DND-41 (cell line): Measurements from ENCODE around the gene SEC24D.

ENCODE experiments used
- ATAC-seq: fragments of 200-7000 bp; cut with Tn5 transposase; 3 replicates; pipeline ENCODE4 v1.9.1; 2021; ENCODE audit warnings: low read depth; ENCODE audit not compliant: insufficient read depth
- DNase-seq: peaks from one replicate; pipeline ENCODE4 v3.0.0-alpha.2; 2020
- H2AFZ ChIP-seq: 2 replicates; pipeline ENCODE4 v1.6.0; 2012; ENCODE audit warnings: low read depth, low read length
- H3K27ac ChIP-seq: 2 replicates; pipeline ENCODE4 v1.5.1; 2012; ENCODE audit warnings: low read length, inconsistent platforms
- H3K27me3 ChIP-seq: fragments of 200-600 bp; sonication (generic); 2 replicates; pipeline ENCODE4 v1.6.0; 2012; ENCODE audit warnings: low read length, mild to moderate bottlenecking, inconsistent platforms; ENCODE audit not compliant: insufficient read depth, poor library complexity
- H3K36me3 ChIP-seq: 2 replicates; pipeline ENCODE4 v1.5.1; 2012; ENCODE audit warnings: low read length, inconsistent platforms; ENCODE audit not compliant: insufficient read depth
- H3K4me1 ChIP-seq: 2 replicates; pipeline ENCODE4 v1.5.1; 2012; ENCODE audit warnings: mild to moderate bottlenecking, low read length; ENCODE audit not compliant: insufficient read depth
- H3K4me2 ChIP-seq: 2 replicates; pipeline ENCODE4 v1.6.0; 2012; ENCODE audit warnings: mild to moderate bottlenecking, moderate library complexity, low read length, inconsistent platforms; ENCODE audit not compliant: insufficient read depth
- H3K4me3 ChIP-seq, 2 experiments: fragments of 200-600 bp in 1 of 2; shearing (Covaris generic) in 1 of 2; 2 replicates each; pipeline ENCODE4 v1.5.1; 2012 to 2016; ENCODE audit warnings: inconsistent platforms in 2 of 2, low read length in 2 of 2, mild to moderate bottlenecking in 2 of 2, low read depth in 1 of 2, moderate library complexity in 1 of 2
- H3K79me2 ChIP-seq: 2 replicates; pipeline ENCODE4 v1.6.0; 2012; ENCODE audit warnings: low read length, inconsistent platforms; ENCODE audit not compliant: insufficient read depth
- H3K9ac ChIP-seq: 2 replicates; pipeline ENCODE4 v1.6.0; 2012; ENCODE audit warnings: low read depth, mild to moderate bottlenecking, inconsistent platforms, low read length, moderate library complexity
- H3K9me3 ChIP-seq: 2 replicates; pipeline ENCODE4 v1.5.1; 2012; ENCODE audit warnings: low read length, moderate library complexity, mild to moderate bottlenecking, inconsistent platforms; ENCODE audit not compliant: insufficient read depth, severe bottlenecking
- H4K20me1 ChIP-seq: 2 replicates; pipeline ENCODE4 v1.6.0; 2012; ENCODE audit warnings: low read length; ENCODE audit not compliant: insufficient read depth
- EZH2 ChIP-seq: IDR thresholded peaks from 3 replicates; pipeline ENCODE4 v1.6.1; 2012; ENCODE audit warnings: borderline replicate concordance, low read depth, mild to moderate bottlenecking, moderate library complexity, low read length, inconsistent platforms; ENCODE audit not compliant: severe bottlenecking
- TF ChIP-seq, protein P1 (sequence below): IDR thresholded peaks from 2 replicates; pipeline ENCODE4 v1.5.1; 2012; ENCODE audit warnings: borderline replicate concordance, low read length, moderate library complexity, mild to moderate bottlenecking; ENCODE audit not compliant: poor library complexity, severe bottlenecking; ENCODE audit errors: extremely low read depth

SEC24D gene

DNA sequence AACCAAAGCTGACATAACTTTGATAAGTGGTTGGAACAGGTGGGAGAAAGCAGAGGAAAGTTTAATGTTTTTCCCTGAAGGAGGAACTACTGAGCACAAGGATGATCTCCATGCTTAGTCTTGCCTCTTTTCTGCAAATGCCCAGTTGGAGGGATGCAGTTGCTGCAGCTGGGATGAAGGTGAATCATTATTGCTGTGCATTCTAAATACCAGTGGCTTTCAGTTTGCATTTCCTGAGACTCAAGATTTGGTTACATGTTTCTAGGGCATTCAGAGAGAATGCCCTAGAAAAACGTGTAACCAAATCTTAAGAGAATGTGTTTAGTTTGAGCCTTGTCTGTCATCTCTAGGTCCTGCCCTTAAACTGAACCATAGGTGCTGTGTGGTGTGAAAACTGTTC is 108.6 kb downstream of the SEC24D start:
- no peaks in the 10 kb centered on the region for H4K20me1 ChIP-seq
- DNase-seq = no peak
- no peak for ATAC-seq
- H3K4me3 ChIP-seq = no peak overlapping the region
- no peak overlapping the region for H3K27ac ChIP-seq
- no peaks in the 10 kb centered on the region for H3K4me1 ChIP-seq
- H3K9me3 ChIP-seq = no peaks in the 10 kb centered on the region
- no peaks in the 10 kb centered on the region for H3K79me2 ChIP-seq
- no peak for TF ChIP-seq EZH2
- TF ChIP-seq, protein P1, sequence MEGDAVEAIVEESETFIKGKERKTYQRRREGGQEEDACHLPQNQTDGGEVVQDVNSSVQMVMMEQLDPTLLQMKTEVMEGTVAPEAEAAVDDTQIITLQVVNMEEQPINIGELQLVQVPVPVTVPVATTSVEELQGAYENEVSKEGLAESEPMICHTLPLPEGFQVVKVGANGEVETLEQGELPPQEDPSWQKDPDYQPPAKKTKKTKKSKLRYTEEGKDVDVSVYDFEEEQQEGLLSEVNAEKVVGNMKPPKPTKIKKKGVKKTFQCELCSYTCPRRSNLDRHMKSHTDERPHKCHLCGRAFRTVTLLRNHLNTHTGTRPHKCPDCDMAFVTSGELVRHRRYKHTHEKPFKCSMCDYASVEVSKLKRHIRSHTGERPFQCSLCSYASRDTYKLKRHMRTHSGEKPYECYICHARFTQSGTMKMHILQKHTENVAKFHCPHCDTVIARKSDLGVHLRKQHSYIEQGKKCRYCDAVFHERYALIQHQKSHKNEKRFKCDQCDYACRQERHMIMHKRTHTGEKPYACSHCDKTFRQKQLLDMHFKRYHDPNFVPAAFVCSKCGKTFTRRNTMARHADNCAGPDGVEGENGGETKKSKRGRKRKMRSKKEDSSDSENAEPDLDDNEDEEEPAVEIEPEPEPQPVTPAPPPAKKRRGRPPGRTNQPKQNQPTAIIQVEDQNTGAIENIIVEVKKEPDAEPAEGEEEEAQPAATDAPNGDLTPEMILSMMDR = no peak
- H3K9ac ChIP-seq = no peak overlapping the region
- no peak overlapping the region for H3K4me2 ChIP-seq
- H3K27me3 ChIP-seq = no peaks in the 10 kb centered on the region
- peaks cover 62% of the 10 kb centered on the region for H3K36me3 ChIP-seq
- H2AFZ ChIP-seq = no peak overlapping the region

DNA sequence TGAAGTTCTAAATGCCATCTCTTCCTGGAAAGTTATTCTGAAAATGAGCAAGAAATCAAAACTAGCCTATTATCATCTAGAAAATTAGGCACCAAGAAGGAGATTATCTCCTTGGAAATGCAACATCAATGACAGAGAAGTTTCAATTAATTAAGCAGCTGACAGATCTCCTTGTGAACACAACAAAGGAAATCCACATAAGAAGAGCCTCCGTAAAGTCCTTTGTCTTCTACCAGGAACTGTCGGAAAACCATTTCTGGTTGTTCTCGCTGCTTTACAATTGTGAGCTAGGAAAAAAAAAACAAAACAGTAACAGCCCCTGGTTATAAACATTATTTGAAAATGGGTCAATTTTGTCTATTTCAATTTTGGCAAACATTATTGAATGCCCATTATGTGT is 112.6 kb downstream of the SEC24D start:
- no peak overlapping the region for H3K9ac ChIP-seq
- DNase-seq (no peak), ATAC-seq (no peak)
- H2AFZ ChIP-seq = no peak overlapping the region
- H3K36me3 ChIP-seq = peaks cover 50% of the 10 kb centered on the region
- no peak overlapping the region for H3K4me3 ChIP-seq
- no peak for TF ChIP-seq EZH2
- TF ChIP-seq, protein P1 = no peak
- H3K4me1 ChIP-seq = no peaks in the 10 kb centered on the region
- H3K79me2 ChIP-seq = no peaks in the 10 kb centered on the region
- no peak overlapping the region for H3K27ac ChIP-seq
- H3K27me3 ChIP-seq = no peaks in the 10 kb centered on the region
- H3K4me2 ChIP-seq = no peak overlapping the region
- no peaks in the 10 kb centered on the region for H3K9me3 ChIP-seq
- no peaks in the 10 kb centered on the region for H4K20me1 ChIP-seq

DNA sequence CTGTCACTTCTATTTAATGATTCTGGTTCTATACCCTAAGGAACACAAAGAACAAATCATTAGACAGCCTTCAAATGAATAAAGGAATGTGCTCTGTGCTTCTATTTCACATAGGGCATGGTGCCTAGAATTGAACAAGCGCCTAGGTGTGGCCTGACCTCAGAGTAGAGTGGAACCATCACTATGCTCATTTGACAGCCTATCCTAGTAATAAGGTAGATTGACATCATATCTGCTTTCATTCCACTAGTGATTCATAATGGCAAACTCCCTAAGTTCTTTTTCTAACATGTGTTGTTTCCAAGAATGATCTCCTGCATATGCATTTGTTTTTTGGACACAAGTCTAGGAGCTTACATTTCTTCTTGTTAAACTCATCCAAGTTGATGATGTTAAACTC is 114.2 kb downstream of the SEC24D start:
- H3K36me3 ChIP-seq = peaks cover 35% of the 10 kb centered on the region; the same call in 1 of the 2 replicates
- H3K27me3 ChIP-seq = no peaks in the 10 kb centered on the region
- H3K9ac ChIP-seq = no peak overlapping the region
- no peaks in the 10 kb centered on the region for H3K79me2 ChIP-seq
- H3K4me3 ChIP-seq = no peak overlapping the region
- H2AFZ ChIP-seq = no peak overlapping the region
- DNase-seq (no peak), ATAC-seq (no peak)
- no peaks in the 10 kb centered on the region for H3K4me1 ChIP-seq
- TF ChIP-seq, protein P1 = no peak
- no peak for TF ChIP-seq EZH2
- H3K4me2 ChIP-seq = no peak overlapping the region
- H3K27ac ChIP-seq = no peak overlapping the region
- no peaks in the 10 kb centered on the region for H3K9me3 ChIP-seq
- no peaks in the 10 kb centered on the region for H4K20me1 ChIP-seq

DNA sequence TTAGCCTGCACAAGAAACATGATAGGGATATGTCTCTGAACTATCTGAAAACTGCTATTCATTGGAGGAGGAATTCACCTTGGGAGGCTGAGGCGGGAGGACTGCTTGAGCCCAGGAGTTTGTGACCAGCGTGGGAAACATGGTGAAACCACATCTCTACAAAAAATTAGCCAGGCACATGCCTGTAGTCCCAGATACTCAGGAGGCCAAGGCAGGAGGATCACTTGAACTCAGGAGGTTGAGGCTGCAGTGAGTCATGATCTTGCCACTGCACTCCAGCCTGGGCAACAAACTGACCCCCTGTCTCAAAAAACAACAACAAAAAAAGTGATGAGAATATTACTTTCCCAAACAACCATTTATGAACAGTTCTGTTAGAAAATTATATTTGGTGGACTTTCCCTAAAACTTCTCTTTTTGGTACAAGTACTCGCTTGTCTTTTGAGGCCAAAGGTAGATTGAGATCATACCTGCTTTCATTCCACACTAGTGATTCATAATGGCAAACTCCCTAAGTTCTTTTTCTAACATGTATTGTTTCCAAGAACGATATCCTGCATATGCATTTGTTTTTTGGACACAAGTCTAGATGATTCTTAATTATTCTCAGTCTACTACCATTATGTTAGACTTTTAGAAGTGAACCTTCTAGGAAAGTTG is 117.3 kb downstream of the SEC24D start:
- Histone ChIP-seq H3K9ac (no peak overlapping the region), H2AFZ (no peak overlapping the region), H3K27ac (no peak overlapping the region), H3K36me3 (peaks cover 24% of the 10 kb centered on the region; the same call in 1 of the 2 replicates), H3K4me3 (no peak overlapping the region), H3K4me2 (no peak overlapping the region), H3K4me1 (no peaks in the 10 kb centered on the region), H3K27me3 (no peaks in the 10 kb centered on the region), H3K9me3 (no peaks in the 10 kb centered on the region), H4K20me1 (no peaks in the 10 kb centered on the region), H3K79me2 (no peaks in the 10 kb centered on the region)
- TF ChIP-seq EZH2 = no peak
- TF ChIP-seq, protein P1 = no peak
- ATAC-seq (no peak), DNase-seq (no peak)
